Fibroblast of skin of scalp (primary cell): ENCODE measurements around the gene SHD.
"Not testable (repeated sequence)": the region's sequence is repeated elsewhere in the genome, so short reads cannot be mapped to it uniquely, and the experiment has no call there.

ENCODE experiments used
- DNase-seq: peaks from one replicate; pipeline ENCODE4 v3.0.0-alpha.2; 2013

The SHD gene

DNA sequence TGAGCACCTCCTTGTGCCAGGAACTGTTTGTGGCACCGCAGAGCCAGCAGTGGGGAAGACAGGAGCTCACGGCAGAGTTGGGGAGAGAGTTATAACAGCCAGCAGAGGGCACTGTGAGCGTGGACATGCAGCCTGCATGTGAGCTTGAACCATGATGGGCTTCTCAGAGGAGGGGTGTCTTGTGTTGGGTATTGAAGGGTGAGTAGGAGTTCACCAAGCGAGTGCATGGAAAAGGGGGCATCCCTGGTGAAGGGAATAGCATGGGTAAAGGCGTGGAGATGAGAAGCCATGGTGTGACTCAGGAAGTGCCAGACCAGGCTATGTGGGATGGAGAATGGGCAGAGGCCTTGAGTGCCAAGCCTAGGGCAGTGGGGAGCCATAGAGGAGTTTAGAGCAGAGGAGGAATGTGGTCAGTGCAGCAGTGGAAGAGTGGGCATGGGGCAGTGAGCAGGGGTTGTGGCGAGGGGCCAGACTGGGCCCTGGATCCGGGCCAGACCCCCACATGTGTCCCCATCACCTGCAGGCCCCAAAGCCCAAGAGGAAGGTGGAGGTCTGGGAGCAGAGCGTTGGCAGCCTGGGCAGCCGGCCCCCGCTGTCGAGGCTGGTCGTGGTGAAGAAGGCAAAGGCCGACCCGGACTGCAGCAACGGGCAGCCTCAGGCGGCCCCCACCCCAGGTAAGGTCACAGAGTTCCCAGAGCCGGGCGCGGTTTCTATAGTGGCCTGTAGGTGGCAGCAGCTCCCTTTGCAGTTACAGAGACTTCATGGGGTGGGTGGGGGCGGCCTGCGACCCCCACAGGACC is 11.8 kb upstream of the SHD start:
- DNase-seq, result peak; percentile 36

DNA sequence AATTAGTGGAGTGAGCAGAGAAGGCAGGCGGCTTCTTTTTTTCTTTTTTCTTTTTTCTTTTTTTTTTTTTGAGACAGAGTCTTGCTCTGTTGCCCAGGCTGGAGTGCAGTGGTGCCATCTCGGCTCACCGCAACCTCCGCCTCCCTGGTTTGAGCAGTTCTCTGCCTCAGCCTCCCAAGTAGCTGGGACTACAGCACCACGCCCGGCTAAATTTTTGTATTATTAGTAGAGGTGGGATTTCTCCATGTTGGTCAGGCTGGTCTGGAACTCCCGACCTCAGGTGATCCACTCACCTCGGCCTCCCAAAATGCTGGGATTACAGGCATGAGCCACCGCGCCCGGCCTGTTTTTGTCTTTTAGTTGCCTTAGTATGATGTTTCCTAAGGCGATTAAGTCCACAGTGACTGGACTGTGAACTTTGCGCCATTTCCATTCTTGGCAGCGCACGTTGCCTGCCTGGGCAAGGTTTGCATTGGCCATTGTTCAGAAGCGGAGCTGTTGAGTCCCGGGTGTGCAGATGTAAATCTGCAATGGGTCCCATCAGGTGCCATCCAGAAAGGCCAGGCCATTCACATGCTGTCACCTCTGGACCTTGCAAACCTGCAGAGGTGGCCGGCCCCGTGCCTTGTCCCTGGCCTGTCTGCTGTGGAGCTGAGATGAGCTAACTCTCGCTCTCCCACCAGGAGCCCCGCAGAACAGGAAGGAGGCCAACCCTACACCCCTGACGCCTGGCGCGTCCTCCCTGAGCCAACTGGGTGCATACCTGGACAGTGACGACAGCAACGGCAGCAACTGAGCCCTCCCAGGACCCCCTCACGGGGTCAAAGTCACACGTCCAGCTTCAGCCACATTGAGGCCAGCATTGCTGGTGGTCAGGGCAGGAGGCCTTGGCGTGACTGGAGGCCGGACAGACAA is 10.9 kb upstream of the SHD start:
- DNase-seq, result no peak

- DNase-seq, result no peak
These were observed 10.1 kb upstream of the SHD start for GRCh38 chr19:4268816-4269430.

DNA sequence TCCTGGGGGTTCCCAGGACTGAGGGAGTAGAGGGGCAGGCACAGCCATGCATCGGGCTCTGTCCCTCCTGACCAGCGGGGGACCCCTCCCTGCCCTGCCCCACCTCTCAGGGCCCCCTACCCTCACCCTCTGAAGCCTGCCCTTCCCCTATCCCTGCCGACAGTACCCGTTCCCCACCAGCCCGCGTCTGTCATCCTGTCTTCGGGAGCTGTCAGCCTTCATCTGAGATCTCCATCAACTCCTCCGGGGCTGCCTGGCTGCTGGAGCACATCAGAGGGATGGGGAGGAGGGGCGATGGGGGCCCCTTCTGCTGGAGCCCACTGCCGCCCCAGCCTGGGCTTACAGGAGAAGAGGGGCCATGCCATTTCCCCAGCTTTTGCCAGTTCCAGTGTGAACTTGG is 6.2 kb upstream of the SHD start:
- DNase-seq, result no peak

GRCh38 chr19:4274321-4274686 is 4.8 kb upstream of the SHD start:
- DNase-seq, result not testable (repeated sequence)

GRCh38 chr19:4277191-4277696 is 1.8 kb upstream of the SHD start:
- DNase-seq, result no peak

- DNase-seq, result no peak
These were observed 1.1 kb upstream of the SHD start for GRCh38 chr19:4278010-4278409.

GRCh38 chr19:4279267-4279529 is 132 bp downstream of the SHD start:
- no peak for DNase-seq

DNA sequence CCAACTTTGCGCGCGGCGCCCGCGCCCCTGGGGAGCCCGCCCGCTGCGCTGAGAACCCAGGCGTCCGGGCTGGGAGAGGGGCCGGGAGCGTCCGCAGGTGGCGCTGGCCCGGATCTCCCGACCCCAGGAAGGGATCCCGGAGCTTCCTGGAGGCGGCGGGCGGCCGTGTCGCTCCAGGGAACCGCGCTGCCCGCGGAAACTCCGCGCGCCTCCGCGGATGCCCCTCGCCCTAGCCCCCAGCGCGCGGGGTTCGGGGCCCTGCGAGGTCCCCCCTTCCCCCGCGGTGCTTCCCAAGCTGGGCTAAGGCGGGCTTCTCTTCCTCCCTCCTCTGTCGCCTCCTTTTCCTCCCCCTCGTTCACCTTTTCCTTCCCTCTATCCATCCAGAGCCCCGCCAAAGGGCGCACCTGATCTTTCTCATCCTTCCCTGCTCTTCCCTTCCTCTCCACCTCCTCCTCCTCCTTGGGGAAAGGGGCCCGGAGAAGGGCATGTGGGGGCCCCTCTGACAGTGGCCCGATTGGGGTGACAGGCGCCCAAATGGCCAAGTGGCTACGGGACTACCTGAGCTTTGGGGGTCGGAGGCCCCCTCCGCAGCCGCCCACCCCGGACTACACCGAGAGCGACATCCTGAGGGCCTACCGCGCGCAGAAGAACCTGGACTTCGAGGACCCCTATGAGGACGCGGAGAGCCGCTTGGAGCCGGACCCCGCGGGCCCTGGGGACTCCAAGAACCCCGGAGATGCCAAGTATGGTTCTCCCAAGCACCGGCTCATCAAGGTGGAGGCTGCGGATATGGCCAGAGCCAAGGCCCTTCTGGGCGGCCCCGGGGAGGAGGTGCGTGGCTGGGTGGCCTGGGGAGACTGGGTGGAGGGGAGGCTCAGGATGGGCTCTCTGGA is 710 bp downstream of the SHD start:
- no peak for DNase-seq

DNA sequence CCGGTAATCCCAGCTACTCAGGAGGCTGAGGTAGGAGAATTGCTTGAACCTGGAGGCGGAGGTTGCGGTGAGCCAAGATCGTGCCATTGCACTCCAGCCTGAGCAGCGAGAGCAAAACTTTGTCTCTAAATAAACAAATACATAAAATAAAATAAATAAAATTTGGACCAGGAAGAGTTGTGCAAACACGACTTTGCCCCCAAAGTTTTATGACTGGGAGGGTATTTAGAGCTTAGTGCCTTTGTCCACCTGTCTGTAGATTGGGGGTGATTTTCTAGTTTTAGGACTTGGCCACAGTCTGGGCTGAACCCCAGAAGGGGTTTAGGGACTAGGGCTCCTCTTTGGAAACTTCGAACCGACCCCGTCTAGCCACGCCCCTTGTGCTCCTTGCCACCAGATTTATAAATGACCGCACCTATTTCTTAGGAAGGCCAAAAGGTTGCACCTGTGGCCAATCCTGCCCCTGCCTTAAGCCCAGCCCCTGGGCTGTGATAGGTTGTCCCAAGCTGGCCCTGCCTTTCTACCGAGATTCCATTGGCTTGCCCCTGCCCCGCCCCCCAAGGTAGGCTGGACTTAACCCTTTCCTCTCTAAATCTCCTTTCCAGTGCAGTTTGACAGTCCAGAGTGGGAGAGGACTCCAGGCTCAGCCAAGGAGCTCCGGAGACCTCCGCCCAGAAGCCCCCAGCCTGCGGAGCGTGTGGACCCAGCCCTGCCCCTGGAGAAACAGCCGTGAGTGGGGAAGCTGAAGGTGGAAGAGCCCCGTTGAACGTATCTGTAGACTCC is 5.3 kb downstream of the SHD start:
- no peak for DNase-seq

DNA sequence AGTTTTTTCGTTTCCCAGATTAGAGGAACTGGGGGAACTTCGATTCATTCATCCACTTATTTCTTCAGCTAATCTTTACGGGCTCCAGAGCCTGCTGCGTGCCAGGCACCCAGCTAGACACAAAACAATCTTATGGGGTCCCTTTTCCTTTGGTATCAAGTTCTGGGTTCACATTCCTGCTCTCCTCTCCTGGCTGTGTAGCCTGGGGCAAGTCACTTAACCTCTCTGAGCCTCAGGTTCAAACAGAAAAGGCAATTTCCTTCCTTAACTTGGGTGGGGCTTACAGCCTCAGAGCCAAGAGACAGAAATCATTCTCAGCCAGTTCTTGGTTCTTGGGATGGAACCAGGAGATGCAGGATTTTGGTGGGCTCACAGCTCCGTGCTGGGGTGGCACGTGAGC is 5.9 kb downstream of the SHD start:
- DNase-seq, result no peak

DNA sequence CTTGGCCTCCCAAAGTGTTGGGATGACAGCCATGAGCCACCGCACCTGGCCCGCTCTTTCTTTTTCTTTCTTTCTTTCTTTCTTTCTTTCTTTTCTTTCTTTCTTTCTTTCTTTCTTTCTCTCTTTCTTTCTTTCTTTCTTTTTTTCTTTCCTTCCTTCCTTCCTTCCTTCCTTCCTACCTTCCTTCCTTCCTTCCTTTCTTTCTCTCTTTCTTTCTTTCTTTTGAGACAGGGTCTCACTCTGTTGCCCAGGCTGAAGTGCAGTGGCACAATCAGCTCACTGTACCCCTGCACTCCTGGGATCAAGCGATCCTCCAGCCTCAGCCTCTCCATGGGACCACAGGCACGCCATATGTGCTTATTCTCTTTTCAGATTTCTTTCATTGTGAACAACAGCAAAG is 7.1 kb downstream of the SHD start:
- DNase-seq, result not testable (repeated sequence)

DNA sequence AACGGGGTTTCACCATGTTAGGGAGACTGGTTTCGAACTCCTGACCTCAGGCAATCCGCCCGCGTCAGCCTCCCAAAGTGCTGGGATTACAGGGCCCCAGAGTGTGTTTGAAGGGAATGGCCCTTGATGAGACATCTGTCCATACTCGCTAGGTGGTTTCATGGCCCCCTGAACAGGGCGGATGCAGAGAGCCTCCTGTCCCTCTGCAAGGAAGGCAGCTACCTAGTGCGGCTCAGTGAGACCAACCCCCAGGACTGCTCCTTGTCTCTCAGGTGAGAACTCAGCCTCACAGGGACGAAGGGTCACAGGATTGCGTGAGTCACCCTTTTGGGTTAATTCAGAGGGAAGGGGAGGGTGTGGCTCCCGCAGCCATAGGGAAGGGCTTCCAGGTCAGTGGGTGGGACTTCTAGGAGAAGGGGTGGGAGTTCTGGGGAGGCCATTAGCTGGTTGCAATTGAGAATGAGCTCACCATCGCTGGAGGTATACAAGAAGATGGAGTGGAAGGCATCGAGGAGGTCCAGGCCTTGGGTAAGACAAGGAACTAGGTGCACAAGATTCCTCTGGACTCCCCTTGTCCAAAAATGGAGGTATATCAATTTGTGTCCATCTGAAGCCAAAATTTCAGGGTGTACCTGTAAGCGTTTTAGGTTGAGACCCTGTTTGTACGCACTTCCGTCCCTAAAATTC is 9.2 kb downstream of the SHD start:
- DNase-seq, result no peak

DNA sequence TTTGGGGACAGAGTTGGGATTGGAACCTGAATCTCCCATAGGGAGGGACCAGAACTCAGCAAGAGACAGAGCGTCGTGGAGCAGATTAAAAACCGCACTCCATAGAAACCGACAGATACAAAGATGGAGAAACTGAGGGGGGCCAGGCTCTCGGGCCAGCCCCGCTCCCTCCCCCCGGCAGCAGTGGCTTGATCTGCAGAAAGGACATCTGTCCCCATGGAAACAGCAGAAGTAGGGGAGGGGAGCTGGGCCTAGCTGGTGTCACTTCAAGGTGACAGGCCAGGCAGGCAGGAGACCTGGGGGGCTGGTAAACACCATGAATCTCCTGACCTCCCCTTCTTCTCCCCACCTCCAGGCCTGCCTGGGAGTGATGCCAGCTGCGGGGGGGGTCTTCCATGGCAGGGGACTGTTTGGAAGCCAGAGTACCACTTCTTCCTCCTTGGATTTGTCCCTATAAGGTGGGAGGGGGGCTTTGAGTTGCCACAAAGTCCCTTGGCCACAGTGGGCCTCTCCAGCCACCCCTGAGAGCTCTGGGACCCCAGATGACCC is 12.2 kb downstream of the SHD start:
- no peak for DNase-seq

- DNase-seq, result no peak
These were observed 13.4 kb downstream of the SHD start for GRCh38 chr19:4292515-4292914.

DNA sequence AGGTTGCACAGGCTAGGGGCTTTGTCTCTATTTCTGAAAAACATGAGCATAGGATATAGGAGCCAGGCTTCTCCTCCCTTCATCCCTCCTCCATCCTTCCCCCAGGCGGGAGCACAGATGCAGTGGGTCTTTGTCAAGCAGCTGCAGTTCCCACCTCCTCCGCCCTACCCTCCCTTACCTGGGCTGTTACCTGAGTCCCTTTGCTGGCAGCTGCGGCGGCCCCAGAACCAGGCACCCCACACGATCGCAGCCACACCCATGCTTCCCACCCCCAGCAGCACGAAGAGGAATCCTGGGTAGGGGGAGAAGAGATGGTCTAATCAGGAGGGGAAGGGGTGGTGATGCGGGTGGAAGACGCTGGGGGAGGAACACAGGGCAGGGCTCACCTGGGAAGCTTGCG is 15.3 kb downstream of the SHD start:
- DNase-seq, result no peak

DNA sequence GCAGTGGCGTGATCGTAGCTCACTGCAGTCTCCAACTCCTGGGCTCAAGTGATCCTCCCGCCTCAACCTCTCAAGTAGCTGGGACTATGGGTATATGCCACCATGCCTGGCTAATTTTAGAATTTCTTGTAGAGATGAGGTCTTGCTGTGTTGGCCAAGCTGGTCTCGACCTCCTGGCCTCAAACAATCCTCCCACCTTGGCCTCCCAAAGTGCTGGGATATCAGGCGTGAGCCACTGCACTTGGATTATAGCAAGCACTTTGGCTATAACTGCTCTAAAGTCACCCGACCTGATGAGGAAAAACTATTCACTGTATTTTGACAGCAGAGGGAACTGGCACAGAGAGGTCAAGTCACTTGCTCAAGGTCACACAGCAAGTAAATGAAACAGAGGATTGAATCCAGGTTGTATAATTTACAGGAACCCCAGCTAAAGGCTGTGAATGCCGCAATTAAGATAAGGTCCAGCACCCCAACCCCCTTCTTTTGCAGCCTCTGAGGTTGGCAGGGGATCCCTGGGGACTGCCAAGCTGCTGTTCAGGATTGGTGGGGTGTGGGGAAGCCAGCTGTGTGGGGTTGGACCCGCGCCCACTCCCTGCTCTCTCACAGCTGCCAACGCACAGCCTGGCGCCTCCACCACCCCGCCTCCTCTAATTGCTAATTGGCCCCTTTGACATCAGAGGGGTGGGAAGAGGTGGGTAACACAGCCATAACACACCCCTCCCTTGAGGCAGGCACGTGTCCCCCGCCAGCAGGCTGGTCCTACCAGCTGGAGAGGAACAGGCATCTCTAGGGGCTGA is 17.1 kb downstream of the SHD start:
- DNase-seq, result peak; percentile 12

DNA sequence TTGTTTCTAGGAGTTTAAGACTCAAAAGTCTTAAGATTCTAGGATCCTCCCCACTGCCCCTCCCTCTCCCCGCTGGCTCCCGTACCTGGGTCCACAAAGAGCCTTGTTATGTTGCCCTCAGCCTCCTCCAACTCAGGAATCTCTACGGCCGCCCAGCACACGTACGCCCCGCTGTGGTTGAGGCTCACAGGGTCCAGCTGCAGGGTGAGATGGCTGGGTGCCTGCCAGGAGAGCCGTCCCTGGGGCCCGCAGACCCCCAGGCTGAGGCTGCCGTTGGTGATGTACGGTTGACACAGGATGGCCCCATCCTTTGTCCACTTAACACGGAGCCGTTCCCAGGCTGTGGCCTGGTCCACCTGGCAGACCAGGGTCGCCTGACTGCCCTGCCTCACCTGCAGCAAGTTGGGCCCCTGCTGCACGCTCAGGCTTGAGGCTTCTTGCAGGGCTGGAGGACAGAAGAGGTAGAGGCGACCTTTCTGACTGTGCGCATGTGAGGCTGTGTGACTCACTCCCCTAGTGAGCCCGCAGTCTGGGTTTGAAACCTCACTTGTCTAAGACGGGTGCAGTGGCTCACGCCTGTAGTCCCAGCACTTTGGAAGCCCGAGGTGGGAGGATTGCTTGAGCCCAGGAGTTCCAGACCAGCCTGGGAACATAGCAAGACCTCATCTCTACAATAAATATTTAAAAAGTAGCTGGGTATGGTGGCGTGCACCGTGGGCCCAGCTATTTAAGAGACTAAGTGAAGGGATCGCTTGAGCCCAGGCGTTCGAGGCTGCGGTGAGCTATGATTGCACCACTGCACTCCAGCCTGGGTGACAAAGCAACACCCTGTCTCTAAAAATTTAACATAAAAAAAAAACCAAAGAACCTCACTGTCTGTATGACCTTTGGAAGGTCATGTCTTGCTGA is 19.1 kb downstream of the SHD start:
- no peak for DNase-seq
